NOMO-1 treated with DMSO at 0.1 percent for 48 hours (cell line): ENCODE data around the gene NMNAT2.

ENCODE experiments used
- DNase-seq: peaks from one replicate; lab custom pipeline; 2025; ENCODE audit not compliant: unreplicated experiment; lab: John Stamatoyannopoulos, UW

Gene NMNAT2

GRCh38 chr1:183240526-183240825 is 177.7 kb downstream of the NMNAT2 start:
- DNase-seq = no peak

GRCh38 chr1:183239793-183240525 is 178.2 kb downstream of the NMNAT2 start:
- no peak for DNase-seq

GRCh38 chr1:183239220-183239742 is 178.9 kb downstream of the NMNAT2 start:
- DNase-seq = no peak

- no peak for DNase-seq
Observed at GRCh38 chr1:183238071-183238470, 180.1 kb downstream of the NMNAT2 start.

- no peak for DNase-seq
Observed at GRCh38 chr1:183237046-183237445, 181.1 kb downstream of the NMNAT2 start.

- DNase-seq = no peak
Observed at GRCh38 chr1:183236158-183236725, 181.9 kb downstream of the NMNAT2 start.

- no peak for DNase-seq
Observed at GRCh38 chr1:183235503-183235902, 182.7 kb downstream of the NMNAT2 start.

GRCh38 chr1:183234660-183235476 is 183.3 kb downstream of the NMNAT2 start:
- DNase-seq = no peak

- no peak for DNase-seq
Observed at GRCh38 chr1:183233113-183233512, 185.1 kb downstream of the NMNAT2 start.

- no peak for DNase-seq
Observed at GRCh38 chr1:183231545-183231944, 186.6 kb downstream of the NMNAT2 start.

- no peak for DNase-seq
Observed at GRCh38 chr1:183230413-183230812, 187.8 kb downstream of the NMNAT2 start.

- DNase-seq = no peak
Observed at GRCh38 chr1:183228347-183229220, 189.6 kb downstream of the NMNAT2 start.

- peak; percentile 21 for DNase-seq
Observed at GRCh38 chr1:183227422-183228346, 190.5 kb downstream of the NMNAT2 start.

- no peak for DNase-seq
Observed at GRCh38 chr1:183226963-183227362, 191.2 kb downstream of the NMNAT2 start.

GRCh38 chr1:183226361-183226760 is 191.8 kb downstream of the NMNAT2 start:
- no peak for DNase-seq

- DNase-seq = no peak
Observed at GRCh38 chr1:183223467-183223866, 194.7 kb downstream of the NMNAT2 start.

- DNase-seq = no peak
Observed at GRCh38 chr1:183222909-183223308, 195.3 kb downstream of the NMNAT2 start.

GRCh38 chr1:183219616-183220009 is 198.6 kb downstream of the NMNAT2 start:
- no peak for DNase-seq

- DNase-seq = peak; percentile 7
Observed at GRCh38 chr1:183218971-183219615, 199.1 kb downstream of the NMNAT2 start.
